Hepatocyte (in vitro differentiated cells): ENCODE results near the gene IRAK1BP1.

ENCODE experiments used
- EZH2 ChIP-seq: fragments of 200-600 bp; sonication (generic); IDR thresholded peaks from 2 replicates; pipeline ENCODE4 v1.6.1; 2016; ENCODE audit warnings: antibody characterized with exemption, mild to moderate bottlenecking, borderline replicate concordance
- EZH2phosphoT487 ChIP-seq: fragments of 200-600 bp; sonication (generic); IDR thresholded peaks from one replicate; pipeline ENCODE4 v1.6.1; 2018; ENCODE audit warnings: antibody characterized with exemption, mild to moderate bottlenecking, low read depth, moderate library complexity; ENCODE audit not compliant: unreplicated experiment, severe bottlenecking
- TF ChIP-seq, protein P1 (sequence below): fragments of 200-600 bp; sonication (generic); IDR thresholded peaks from 2 replicates; pipeline ENCODE4 v1.5.1; 2016; ENCODE audit warnings: antibody characterized with exemption, mild to moderate bottlenecking; ENCODE audit not compliant: poor library complexity

GRCh38 chr6:78910010-78910409 lies 42.7 kb downstream of the IRAK1BP1 start:
- TF ChIP-seq, protein P1, sequence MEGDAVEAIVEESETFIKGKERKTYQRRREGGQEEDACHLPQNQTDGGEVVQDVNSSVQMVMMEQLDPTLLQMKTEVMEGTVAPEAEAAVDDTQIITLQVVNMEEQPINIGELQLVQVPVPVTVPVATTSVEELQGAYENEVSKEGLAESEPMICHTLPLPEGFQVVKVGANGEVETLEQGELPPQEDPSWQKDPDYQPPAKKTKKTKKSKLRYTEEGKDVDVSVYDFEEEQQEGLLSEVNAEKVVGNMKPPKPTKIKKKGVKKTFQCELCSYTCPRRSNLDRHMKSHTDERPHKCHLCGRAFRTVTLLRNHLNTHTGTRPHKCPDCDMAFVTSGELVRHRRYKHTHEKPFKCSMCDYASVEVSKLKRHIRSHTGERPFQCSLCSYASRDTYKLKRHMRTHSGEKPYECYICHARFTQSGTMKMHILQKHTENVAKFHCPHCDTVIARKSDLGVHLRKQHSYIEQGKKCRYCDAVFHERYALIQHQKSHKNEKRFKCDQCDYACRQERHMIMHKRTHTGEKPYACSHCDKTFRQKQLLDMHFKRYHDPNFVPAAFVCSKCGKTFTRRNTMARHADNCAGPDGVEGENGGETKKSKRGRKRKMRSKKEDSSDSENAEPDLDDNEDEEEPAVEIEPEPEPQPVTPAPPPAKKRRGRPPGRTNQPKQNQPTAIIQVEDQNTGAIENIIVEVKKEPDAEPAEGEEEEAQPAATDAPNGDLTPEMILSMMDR = no peak
- TF ChIP-seq EZH2 (no peak), EZH2phosphoT487 (no peak)
